Endodermal cell (in vitro differentiated cells): ENCODE results near the gene GALNT18. TPM values are rescaled to one million over a fixed set of nuclear protein-coding genes. Genes with fewer than 3 reads are reported as not detected.

Source experiments
- DNase-seq: peaks from one replicate; pipeline ENCODE4 v3.0.0-alpha.2; 2017
- H3K27ac ChIP-seq: 2 replicates; pipeline ENCODE4 v1.5.1; 2013; ENCODE audit warnings: mild to moderate bottlenecking, low read depth, low read length, moderate library complexity
- H3K27me3 ChIP-seq: 2 replicates; pipeline ENCODE4 v1.6.1; 2013; ENCODE audit warnings: mild to moderate bottlenecking, low read length, moderate library complexity; ENCODE audit not compliant: insufficient read depth, control insufficient read depth, poor library complexity, severe bottlenecking
- H3K36me3 ChIP-seq: 2 replicates; pipeline ENCODE4 v1.7.0; 2013; ENCODE audit warnings: mild to moderate bottlenecking, low read length, moderate library complexity; ENCODE audit not compliant: control insufficient read depth, insufficient read depth
- H3K4me1 ChIP-seq: one replicate; pipeline ENCODE4 v1.7.0; 2013; ENCODE audit warnings: low read length; ENCODE audit not compliant: control insufficient read depth, insufficient read depth
- H3K4me3 ChIP-seq: 2 replicates; pipeline ENCODE4 v1.5.1; 2013; ENCODE audit warnings: mild to moderate bottlenecking, low read length, moderate library complexity
- H3K9ac ChIP-seq: 2 replicates; pipeline ENCODE4 v1.6.1; 2013; ENCODE audit warnings: mild to moderate bottlenecking, low read length, moderate library complexity; ENCODE audit not compliant: poor library complexity, severe bottlenecking; ENCODE audit errors: extremely low read depth
- H3K9me3 ChIP-seq: 2 replicates; pipeline ENCODE4 v1.6.1; 2013; ENCODE audit warnings: mild to moderate bottlenecking, low read length, moderate library complexity; ENCODE audit not compliant: control insufficient read depth
- H3K27ac Mint-ChIP-seq: 2 replicates; pipeline ENCODE4 v1.8.0; 2020; ENCODE audit warnings: mixed read lengths
- H3K27me3 Mint-ChIP-seq: 2 replicates; pipeline ENCODE4 v1.8.0; 2021; ENCODE audit warnings: mild to moderate bottlenecking, mixed read lengths; ENCODE audit not compliant: insufficient read depth
- H3K36me3 Mint-ChIP-seq: 2 replicates; pipeline ENCODE4 v1.8.0; 2020; ENCODE audit warnings: low read depth, mixed read lengths
- H3K4me1 Mint-ChIP-seq: 2 replicates; pipeline ENCODE4 v1.8.0; 2020; ENCODE audit warnings: mixed read lengths
- H3K4me3 Mint-ChIP-seq: 2 replicates; pipeline ENCODE4 v1.8.0; 2020; ENCODE audit warnings: mild to moderate bottlenecking, moderate library complexity, mixed read lengths
- H3K9me3 Mint-ChIP-seq: 2 replicates; pipeline ENCODE4 v1.8.0; 2020; ENCODE audit warnings: mild to moderate bottlenecking, mixed read lengths
- WGBS, 2 experiments: methylation state at CpG; one replicate each; pipeline versions ENCODE4 v1.1.5 to v1.1.7; 2013; ENCODE audit warnings: missing lambda C conversion rate in 2 of 2, mixed read lengths in 1 of 2; ENCODE audit not compliant: insufficient coverage in 1 of 2, insufficient read length in 1 of 2; 5-methylcytosine and 5-hydroxymethylcytosine counted together
- total RNA-seq, 2 donors: library from RNA; stranded (reverse); fragmentation: NEBNext Ultra II Directional in 1 of 2; extraction: Animal tissue kit (Norgen Biotek cat#: 25700) in 1 of 2; gene quantifications; 2 replicates in 1 of 2; 3 replicates in 1 of 2; pipeline ENCODE4 v1.2.1, GENCODE V29; 2021
- TF ChIP-seq, protein P1 (sequence below): fragments of 200-600 bp; sonication (generic); conservative IDR thresholded peaks from 2 replicates; pipeline ENCODE4 v1.5.0; 2021; ENCODE audit warnings: antibody characterized with exemption, mild to moderate bottlenecking

Gene GALNT18
- total RNA-seq, 2 donors from 2014 or later = 5.1 to 9.9 TPM

DNA sequence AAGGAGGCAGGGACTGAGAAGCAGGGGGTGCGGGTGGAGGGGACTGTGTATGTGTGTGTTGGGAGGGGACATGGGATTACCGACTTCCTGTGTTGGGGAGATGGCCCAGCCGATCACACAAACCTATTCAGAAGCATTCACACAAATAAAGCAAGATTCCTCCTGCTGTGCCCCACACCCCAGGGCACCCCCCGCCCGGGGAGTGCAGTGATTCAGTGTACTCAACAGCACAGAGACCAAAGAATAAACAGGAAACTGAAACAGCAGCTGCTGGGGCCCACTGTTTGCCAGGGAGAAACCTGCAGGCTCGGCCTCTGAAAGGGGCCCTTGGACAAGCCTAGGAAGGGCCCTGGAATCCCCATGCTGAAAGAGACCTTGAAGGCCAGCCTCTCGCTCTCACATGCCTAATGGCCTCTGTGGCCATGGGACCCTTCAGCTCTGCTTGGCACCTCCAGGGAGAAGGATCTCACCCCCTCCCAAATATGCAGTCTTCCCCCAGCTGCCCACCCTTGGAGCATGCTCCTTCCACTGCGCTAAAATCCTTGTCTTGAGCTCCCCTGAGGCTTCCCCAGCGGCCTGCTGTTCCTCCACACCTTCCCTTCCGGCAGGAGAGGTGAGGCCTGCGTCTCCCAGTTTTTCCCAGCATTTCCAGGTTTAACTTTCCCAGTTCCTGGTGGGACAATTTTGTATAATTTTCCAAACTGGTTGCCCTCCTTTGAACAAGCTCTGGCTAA lies 341.7 kb downstream of the GALNT18 start:
- H3K36me3 ChIP-seq = no peaks in the 10 kb centered on the region
- Mint-ChIP-seq H3K9me3 (peaks cover 13% of the 10 kb centered on the region), H3K4me3 (no peak overlapping the region), H3K36me3 (no peaks in the 10 kb centered on the region), H3K27ac (peak overlapping the region; percentile 90), H3K27me3 (no peaks in the 10 kb centered on the region), H3K4me1 (peaks cover 32% of the 10 kb centered on the region)
- peaks cover 3% of the 10 kb centered on the region for H3K4me1 ChIP-seq
- no peak overlapping the region for H3K4me3 ChIP-seq
- WGBS, 2 experiments = 60 to 79% methylated on average over 6 to 10 of the region's 11 CpGs
- no peak overlapping the region for H3K9ac ChIP-seq
- H3K9me3 ChIP-seq = no peaks in the 10 kb centered on the region
- peak; percentile 82 for DNase-seq
- TF ChIP-seq, protein P1, sequence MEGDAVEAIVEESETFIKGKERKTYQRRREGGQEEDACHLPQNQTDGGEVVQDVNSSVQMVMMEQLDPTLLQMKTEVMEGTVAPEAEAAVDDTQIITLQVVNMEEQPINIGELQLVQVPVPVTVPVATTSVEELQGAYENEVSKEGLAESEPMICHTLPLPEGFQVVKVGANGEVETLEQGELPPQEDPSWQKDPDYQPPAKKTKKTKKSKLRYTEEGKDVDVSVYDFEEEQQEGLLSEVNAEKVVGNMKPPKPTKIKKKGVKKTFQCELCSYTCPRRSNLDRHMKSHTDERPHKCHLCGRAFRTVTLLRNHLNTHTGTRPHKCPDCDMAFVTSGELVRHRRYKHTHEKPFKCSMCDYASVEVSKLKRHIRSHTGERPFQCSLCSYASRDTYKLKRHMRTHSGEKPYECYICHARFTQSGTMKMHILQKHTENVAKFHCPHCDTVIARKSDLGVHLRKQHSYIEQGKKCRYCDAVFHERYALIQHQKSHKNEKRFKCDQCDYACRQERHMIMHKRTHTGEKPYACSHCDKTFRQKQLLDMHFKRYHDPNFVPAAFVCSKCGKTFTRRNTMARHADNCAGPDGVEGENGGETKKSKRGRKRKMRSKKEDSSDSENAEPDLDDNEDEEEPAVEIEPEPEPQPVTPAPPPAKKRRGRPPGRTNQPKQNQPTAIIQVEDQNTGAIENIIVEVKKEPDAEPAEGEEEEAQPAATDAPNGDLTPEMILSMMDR = no peak
- H3K27me3 ChIP-seq = no peaks in the 10 kb centered on the region
- no peak overlapping the region for H3K27ac ChIP-seq

DNA sequence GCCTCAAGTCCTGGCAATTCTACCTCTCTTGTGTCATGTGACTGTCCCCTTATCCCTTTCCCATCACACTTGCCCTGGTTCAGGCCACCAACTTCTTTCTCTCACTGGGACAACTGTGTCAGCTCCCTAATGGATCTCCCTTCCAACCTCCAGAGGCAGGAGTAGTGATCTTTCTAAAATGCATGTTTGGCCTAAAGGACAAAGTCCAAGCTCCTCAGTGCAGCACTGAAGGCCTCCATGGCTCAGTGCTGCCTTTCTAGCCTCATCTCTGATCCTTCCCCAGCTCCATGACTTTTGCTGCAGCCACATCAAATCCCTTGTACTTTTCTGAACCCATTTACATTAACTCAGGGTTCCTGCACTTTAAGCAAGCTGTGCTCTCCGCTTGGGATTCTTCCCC lies 349.6 kb downstream of the GALNT18 start:
- WGBS, 2 experiments = 80 to 90% methylated on average over 1 of the region's 1 CpG
- no peaks in the 10 kb centered on the region for H3K36me3 ChIP-seq
- no peaks in the 10 kb centered on the region for H3K27me3 Mint-ChIP-seq
- H3K4me1 ChIP-seq = no peaks in the 10 kb centered on the region
- TF ChIP-seq, protein P1 = no peak
- DNase-seq = no peak
- H3K4me3 Mint-ChIP-seq = no peak overlapping the region
- H3K36me3 Mint-ChIP-seq = peaks cover 3% of the 10 kb centered on the region
- no peaks in the 10 kb centered on the region for H3K27me3 ChIP-seq
- no peaks in the 10 kb centered on the region for H3K9me3 ChIP-seq
- H3K9me3 Mint-ChIP-seq = peaks cover 24% of the 10 kb centered on the region
- H3K9ac ChIP-seq = no peak overlapping the region
- H3K27ac Mint-ChIP-seq = no peak overlapping the region
- H3K4me1 Mint-ChIP-seq = peaks cover 6% of the 10 kb centered on the region
- no peak overlapping the region for H3K27ac ChIP-seq
- no peak overlapping the region for H3K4me3 ChIP-seq

DNA sequence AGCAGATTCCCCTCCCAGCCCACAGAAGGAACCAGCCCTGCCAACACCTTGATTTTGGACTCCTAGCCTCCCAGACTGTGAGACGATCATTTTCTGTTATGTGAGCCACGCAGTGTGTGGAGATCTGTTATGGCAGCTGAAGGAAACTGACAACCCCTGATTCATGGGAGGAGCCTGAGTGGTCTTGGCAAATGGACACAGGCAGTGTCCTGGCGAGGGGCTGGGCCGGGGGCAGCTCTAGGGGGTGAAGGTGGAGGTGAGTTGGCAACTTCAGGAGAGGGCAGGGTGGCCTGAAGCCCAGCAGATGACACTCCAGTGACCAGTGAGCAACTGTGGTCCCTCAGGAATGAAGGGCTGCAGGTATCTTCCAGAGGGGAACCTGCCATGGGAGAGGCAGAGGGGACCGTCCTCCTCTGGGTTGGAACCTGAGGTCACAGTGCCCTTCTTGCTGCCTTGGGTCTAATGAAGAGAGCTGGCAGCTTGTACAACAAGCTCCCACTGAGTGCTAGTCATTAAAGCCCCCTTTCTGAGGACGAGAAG lies 351.5 kb downstream of the GALNT18 start:
- H3K4me3 Mint-ChIP-seq = no peak overlapping the region
- H3K9me3 Mint-ChIP-seq = peaks cover 12% of the 10 kb centered on the region
- H3K4me3 ChIP-seq = no peak overlapping the region
- H3K36me3 ChIP-seq = no peaks in the 10 kb centered on the region
- WGBS, 2 experiments = 89% methylated on average over 6 of the region's 6 CpGs; no CpG with 5 or more reads in 1 of the 2 experiments
- H3K4me1 Mint-ChIP-seq = peaks cover 4% of the 10 kb centered on the region
- TF ChIP-seq, protein P1 = no peak
- no peaks in the 10 kb centered on the region for H3K27me3 ChIP-seq
- no peak overlapping the region for H3K9ac ChIP-seq
- peaks cover 3% of the 10 kb centered on the region for H3K36me3 Mint-ChIP-seq
- H3K4me1 ChIP-seq = no peaks in the 10 kb centered on the region
- no peak overlapping the region for H3K27ac Mint-ChIP-seq
- H3K9me3 ChIP-seq = no peaks in the 10 kb centered on the region
- no peaks in the 10 kb centered on the region for H3K27me3 Mint-ChIP-seq
- DNase-seq = peak; percentile 22
- no peak overlapping the region for H3K27ac ChIP-seq
